ENCODE data around the gene IQGAP2.

DNA sequence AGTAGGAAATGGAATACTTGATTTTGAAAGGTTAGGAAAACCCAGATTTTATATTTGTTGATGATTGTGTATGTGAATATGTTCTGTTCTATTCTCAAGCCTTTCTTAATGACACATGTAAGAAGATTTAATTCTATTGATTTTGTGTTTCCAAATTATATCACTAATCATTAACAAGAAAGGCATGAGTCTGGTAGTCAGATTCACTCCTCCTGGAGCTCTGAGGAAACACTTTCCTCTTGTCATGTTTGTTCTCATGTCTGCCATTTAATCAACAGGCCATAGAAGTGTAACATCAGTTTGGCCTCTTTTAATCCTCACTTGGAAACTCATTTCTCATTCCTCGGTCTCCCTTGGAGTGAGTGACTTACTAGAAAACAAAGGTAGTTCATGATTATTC is 272.3 kb downstream of the IQGAP2 start:
- TF ChIP-seq, protein P1, sequence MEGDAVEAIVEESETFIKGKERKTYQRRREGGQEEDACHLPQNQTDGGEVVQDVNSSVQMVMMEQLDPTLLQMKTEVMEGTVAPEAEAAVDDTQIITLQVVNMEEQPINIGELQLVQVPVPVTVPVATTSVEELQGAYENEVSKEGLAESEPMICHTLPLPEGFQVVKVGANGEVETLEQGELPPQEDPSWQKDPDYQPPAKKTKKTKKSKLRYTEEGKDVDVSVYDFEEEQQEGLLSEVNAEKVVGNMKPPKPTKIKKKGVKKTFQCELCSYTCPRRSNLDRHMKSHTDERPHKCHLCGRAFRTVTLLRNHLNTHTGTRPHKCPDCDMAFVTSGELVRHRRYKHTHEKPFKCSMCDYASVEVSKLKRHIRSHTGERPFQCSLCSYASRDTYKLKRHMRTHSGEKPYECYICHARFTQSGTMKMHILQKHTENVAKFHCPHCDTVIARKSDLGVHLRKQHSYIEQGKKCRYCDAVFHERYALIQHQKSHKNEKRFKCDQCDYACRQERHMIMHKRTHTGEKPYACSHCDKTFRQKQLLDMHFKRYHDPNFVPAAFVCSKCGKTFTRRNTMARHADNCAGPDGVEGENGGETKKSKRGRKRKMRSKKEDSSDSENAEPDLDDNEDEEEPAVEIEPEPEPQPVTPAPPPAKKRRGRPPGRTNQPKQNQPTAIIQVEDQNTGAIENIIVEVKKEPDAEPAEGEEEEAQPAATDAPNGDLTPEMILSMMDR (conservative IDR thresholded peaks at IDR 0.05; ENCODE audit: low read length): no peak
- TF ChIP-seq EZH2phosphoT487 (IDR thresholded peaks at IDR 0.05; ENCODE audit: borderline replicate concordance): no peak
